Activated naive CD4-positive, alpha-beta T cell treated with anti-CD3 and anti-CD28 coated beads for 36 hours (primary cell): ENCODE measurements around the gene SHMT2. TPM values are rescaled to one million over a fixed set of nuclear protein-coding genes. Genes with fewer than 3 reads are reported as not detected.
A peak's percentile ranks its signal among the peaks of the same experiment; 100 is the strongest.

ENCODE experiments used
- CTCF ChIA-PET: fragments of 350-600 bp; sonication (Branson Sonifier 250); formaldehyde crosslinking; loops from one replicate; lab custom pipeline; 2021; ENCODE audit warnings: antibody characterized with exemption; lab: Charles Lee
- DNase-seq: peaks from one replicate; pipeline ENCODE4 v3.0.0-alpha.2; 2020
- H3K27ac Mint-ChIP-seq: one replicate; pipeline ENCODE4 v1.8.0; 2021; ENCODE audit warnings: mild to moderate bottlenecking, mixed read lengths
- H3K27me3 Mint-ChIP-seq: one replicate; pipeline ENCODE4 v1.8.0; 2021; ENCODE audit warnings: low read depth, mixed read lengths
- H3K36me3 Mint-ChIP-seq: one replicate; pipeline ENCODE4 v1.8.0; 2021; ENCODE audit warnings: low read depth, mixed read lengths
- H3K4me1 Mint-ChIP-seq: one replicate; pipeline ENCODE4 v1.8.0; 2021; ENCODE audit warnings: low read depth, mixed read lengths
- H3K4me3 Mint-ChIP-seq: one replicate; pipeline ENCODE4 v1.8.0; 2021; ENCODE audit warnings: mild to moderate bottlenecking, moderate library complexity, mixed read lengths
- H3K9me3 Mint-ChIP-seq: one replicate; pipeline ENCODE4 v1.8.0; 2021; ENCODE audit warnings: mixed read lengths
- intact Hi-C: fragments of 100-400 bp; cut with micrococcal nuclease; formaldehyde crosslinking; loops from one replicate; pipeline ENCODE4 v1.15.1; 2023
- total RNA-seq, 2 experiments: library from RNA; stranded (reverse); gene quantifications; one replicate each; pipeline ENCODE4 v1.2.3, GENCODE V29; 2021

SHMT2 gene
- total RNA-seq, 2 experiments from 2014 or later = 542 to 552 TPM

DNA sequence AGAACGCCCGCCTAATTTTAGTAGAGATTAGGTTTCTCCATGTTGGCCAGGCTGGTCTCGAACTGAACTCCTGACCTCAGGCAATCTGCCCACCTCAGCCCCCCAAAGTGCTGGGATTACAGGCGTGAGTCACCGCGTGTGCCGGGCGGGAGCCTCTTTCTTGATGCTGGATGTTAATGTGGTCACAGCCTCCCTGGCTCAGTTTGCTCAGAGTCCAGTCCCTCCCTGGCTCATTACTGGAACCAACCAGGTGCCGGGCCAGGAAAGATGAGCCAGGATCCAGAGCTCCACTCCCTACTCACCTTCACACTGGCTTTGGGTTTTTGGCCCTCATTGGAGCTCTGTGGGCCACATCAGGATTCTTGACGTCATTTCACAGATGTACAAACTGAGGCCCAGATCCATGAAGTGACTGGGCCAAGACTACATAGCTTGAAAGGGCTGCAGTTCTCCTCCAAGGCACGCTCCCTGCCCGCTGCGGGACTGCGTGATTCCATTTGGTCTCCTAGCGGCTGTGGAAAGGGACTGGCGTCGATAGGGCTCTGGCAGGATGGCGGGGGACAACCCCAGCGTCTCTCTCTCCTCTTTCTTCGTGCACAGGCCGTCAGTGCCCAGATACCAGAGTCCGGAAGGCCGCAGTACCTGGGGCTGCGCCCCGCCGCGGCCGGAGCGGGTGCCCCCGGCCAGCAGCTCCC lies 5.1 kb upstream of the SHMT2 start:
- H3K27me3 Mint-ChIP-seq = peaks cover 68% of the 10 kb centered on the region
- H3K36me3 Mint-ChIP-seq = no peaks in the 10 kb centered on the region
- no peak overlapping the region for H3K27ac Mint-ChIP-seq
- CTCF ChIA-PET = interaction anchor here (0.6 to 12.9 kb wide), 6 partner anchors 9 to 549 kb away, joined by 3 to 290 read pairs (median 5); a partner anchor contains a TSS
- intact Hi-C loops = loop anchor here (2.0 to 10.0 kb wide), 2 partner anchors 14 to 620 kb away; partner anchors contain the start of gene CTDSP2
- H3K4me3 Mint-ChIP-seq = no peak overlapping the region
- no peaks in the 10 kb centered on the region for H3K9me3 Mint-ChIP-seq
- no peak for DNase-seq
- peaks cover 47% of the 10 kb centered on the region for H3K4me1 Mint-ChIP-seq

DNA sequence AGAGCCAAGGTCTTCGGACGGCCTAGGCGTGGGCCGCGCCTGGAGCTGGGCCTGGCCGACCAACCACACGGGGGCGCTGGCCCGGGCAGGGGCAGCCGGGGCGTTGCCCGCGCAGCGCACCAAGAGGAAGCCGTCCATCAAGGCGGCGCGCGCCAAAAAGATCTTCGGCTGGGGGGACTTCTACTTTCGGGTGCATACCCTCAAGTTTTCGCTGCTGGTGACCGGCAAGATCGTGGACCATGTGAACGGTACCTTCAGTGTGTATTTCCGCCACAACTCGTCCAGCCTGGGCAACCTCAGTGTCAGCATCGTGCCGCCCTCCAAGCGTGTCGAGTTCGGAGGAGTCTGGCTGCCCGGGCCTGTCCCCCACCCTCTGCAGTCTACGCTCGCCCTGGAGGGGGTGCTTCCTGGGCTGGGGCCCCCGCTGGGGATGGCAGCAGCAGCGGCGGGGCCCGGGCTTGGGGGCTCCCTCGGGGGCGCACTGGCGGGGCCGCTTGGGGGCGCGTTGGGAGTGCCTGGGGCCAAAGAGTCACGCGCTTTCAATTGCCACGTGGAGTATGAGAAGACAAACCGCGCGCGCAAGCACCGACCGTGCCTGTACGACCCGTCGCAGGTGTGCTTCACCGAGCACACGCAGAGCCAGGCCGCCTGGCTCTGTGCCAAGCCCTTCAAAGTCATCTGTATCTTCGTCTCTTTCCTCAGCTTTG lies 4.4 kb upstream of the SHMT2 start:
- Mint-ChIP-seq H3K4me1 (peaks cover 44% of the 10 kb centered on the region), H3K27me3 (peaks cover 62% of the 10 kb centered on the region), H3K9me3 (no peaks in the 10 kb centered on the region), H3K36me3 (peaks cover 7% of the 10 kb centered on the region), H3K27ac (no peak overlapping the region), H3K4me3 (peak overlapping the region; percentile 71)
- DNase-seq = peak; percentile 66
- CTCF ChIA-PET = interaction anchor here (0.6 to 12.9 kb wide), 6 partner anchors 8 to 227 kb away, joined by 3 to 290 read pairs (median 5); a partner anchor contains a TSS
- intact Hi-C loops = loop anchor here (2.0 to 10.0 kb wide), 2 partner anchors 14 to 620 kb away; partner anchors contain the start of gene CTDSP2

GRCh38 chr12:57225680-57226210 lies 3.8 kb upstream of the SHMT2 start:
- CTCF ChIA-PET = interaction anchor here (0.6 to 12.9 kb wide), 6 partner anchors 8 to 227 kb away, joined by 3 to 290 read pairs (median 6); a partner anchor contains a TSS
- Mint-ChIP-seq H3K27me3 (peaks cover 59% of the 10 kb centered on the region), H3K4me3 (peak overlapping the region; percentile 62), H3K36me3 (peaks cover 13% of the 10 kb centered on the region), H3K4me1 (peaks cover 47% of the 10 kb centered on the region), H3K27ac (no peak overlapping the region), H3K9me3 (no peaks in the 10 kb centered on the region)
- intact Hi-C loops = loop anchor here (2.0 to 10.0 kb wide), 2 partner anchors 13 to 619 kb away; partner anchors contain the start of gene CTDSP2
- DNase-seq = no peak

- CTCF ChIA-PET = interaction anchor here (0.8 to 12.9 kb wide), 5 partner anchors 9 to 226 kb away, joined by 4 to 290 read pairs (median 7); a partner anchor contains a TSS
- no peak for DNase-seq
- intact Hi-C loops = loop anchor here (10.0 kb wide), 1 partner anchor 618 kb away; the partner anchor contains the start of gene CTDSP2
- H3K9me3 Mint-ChIP-seq = no peaks in the 10 kb centered on the region
- no peak overlapping the region for H3K27ac Mint-ChIP-seq
- H3K4me1 Mint-ChIP-seq = peaks cover 48% of the 10 kb centered on the region
- H3K27me3 Mint-ChIP-seq = peaks cover 49% of the 10 kb centered on the region
- peaks cover 23% of the 10 kb centered on the region for H3K36me3 Mint-ChIP-seq
- peak overlapping the region; percentile 26 for H3K4me3 Mint-ChIP-seq
Observed at GRCh38 chr12:57226588-57227314, 2.8 kb upstream of the SHMT2 start.

DNA sequence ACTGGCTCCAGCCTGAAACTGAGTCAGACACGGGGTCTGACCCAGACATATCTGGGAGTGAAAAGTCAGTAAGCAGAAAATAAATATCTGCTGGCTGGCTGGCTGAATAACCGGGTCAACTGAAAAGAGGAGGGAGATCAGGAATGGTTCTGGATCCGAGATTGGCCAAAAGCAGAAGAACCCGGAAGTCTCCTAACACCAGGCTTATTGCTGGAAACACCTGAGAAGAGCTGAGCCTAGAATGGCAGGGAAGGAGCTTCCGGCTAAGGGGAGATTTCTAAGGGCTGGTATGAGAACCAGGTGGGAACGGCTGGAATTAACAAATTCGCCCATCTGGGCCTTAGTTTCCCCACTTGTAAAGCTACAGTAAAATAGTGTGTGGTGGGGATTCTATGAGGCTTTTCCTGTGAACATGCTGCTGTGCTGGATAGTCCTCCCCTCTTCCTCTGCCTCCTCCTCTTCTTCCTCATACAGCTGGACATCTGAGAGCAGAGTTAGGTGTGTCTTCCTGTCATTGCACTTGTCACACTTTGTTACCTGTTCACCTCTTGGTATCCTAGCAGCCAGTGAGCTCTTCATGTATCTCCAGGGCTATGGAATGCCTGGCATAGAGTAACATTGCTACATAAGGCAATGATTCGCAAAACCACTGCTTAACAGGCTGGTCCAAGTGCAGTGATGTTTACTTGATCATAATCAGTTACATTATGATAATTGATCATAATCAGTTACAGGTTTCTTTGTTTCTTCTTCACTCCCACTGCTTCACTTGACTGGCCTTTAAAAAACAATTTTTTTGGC lies 2.0 kb upstream of the SHMT2 start:
- no peaks in the 10 kb centered on the region for H3K9me3 Mint-ChIP-seq
- DNase-seq = no peak
- peaks cover 31% of the 10 kb centered on the region for H3K36me3 Mint-ChIP-seq
- H3K27ac Mint-ChIP-seq = no peak overlapping the region
- intact Hi-C loops = loop anchor here (10.0 kb wide), 1 partner anchor 617 kb away; the partner anchor contains the start of gene CTDSP2
- CTCF ChIA-PET = interaction anchor here (0.6 to 12.9 kb wide), 6 partner anchors 10 to 613 kb away, joined by 3 to 290 read pairs (median 6); a partner anchor contains a TSS
- peak overlapping the region; percentile 23 for H3K4me3 Mint-ChIP-seq
- H3K4me1 Mint-ChIP-seq = peaks cover 49% of the 10 kb centered on the region
- peaks cover 43% of the 10 kb centered on the region for H3K27me3 Mint-ChIP-seq

DNA sequence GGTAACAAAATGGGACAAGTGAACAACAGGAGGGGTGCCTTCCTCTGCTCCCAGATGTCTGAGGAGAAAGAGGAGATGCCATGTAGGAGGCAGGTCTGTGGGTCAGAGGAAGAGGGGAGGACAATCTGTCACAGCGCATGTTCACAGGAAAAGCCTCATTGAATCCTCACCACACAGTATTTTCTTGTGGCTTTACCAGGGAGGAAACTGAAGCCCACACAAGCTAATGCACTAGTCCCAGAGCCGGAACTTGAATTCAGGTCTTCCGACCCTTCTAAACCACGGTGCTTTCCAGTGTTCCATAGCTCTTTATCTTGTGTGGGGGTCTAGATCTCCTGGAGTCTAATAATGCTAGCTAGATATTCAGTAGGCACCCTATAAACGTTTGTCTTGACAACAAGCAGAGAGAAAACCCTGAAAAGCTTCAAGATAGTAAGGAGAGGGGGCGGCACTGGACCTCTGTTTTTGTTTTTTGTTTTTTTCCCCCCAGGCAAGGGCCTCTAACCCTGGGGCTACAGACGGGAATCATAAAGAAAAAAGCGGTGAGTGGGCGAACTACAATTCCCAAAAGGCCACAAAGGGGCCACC lies 371 bp upstream of the SHMT2 start:
- intact Hi-C loops = loop anchor here (1.0 to 10.0 kb wide), 3 partner anchors 10 to 616 kb away; partner anchors contain the start of gene CTDSP2

DNA sequence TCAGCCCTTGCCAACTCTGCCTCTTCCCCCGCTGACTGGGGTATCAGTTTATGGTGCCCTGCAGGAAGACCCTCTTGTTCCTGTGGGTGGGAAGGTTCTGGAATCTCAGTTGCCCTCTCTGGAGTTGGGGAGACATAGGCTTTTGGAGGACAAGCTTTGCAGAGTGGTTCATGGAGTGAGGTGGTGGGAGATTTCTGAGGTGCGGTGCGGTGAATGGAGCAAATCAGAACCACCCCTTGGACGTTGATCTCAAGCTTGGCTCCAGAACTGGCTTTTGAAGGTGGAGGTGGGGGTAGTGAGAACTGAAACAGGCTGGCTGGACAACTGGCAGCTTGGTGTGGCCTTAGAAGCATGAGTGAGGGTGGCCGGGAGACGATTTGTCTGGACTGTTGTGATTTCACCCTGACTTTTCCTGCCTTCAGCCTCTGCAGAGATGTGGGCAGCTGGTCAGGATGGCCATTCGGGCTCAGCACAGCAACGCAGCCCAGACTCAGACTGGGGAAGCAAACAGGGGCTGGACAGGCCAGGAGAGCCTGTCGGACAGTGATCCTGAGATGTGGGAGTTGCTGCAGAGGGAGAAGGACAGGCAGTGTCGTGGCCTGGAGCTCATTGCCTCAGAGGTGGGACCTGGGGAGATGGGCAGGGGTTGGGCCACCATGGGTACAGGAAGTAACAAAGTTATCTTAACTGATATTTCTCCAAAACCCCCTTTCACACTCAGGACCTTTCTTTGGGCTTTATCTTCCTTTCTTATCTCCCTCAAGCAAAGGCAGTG lies 1.1 kb downstream of the SHMT2 start:
- H3K27me3 Mint-ChIP-seq = peaks cover 16% of the 10 kb centered on the region
- H3K4me1 Mint-ChIP-seq = peaks cover 59% of the 10 kb centered on the region
- peak overlapping the region; percentile 94 for H3K27ac Mint-ChIP-seq
- H3K9me3 Mint-ChIP-seq = no peaks in the 10 kb centered on the region
- intact Hi-C loops = no loop called here
- peaks cover 56% of the 10 kb centered on the region for H3K36me3 Mint-ChIP-seq
- CTCF ChIA-PET = interaction anchor here (0.6 to 12.9 kb wide), 9 partner anchors 9 to 249 kb away, joined by 3 to 290 read pairs (median 4); partner anchors contain the start of genes ARHGAP9, GLI1 and STAT6
- DNase-seq = no peak
- H3K4me3 Mint-ChIP-seq = peak overlapping the region; percentile 95

More for the DNA sequence above, 371 bp upstream of the SHMT2 start:
- peak; percentile 26 for DNase-seq
- peaks cover 46% of the 10 kb centered on the region for H3K36me3 Mint-ChIP-seq
- no peaks in the 10 kb centered on the region for H3K9me3 Mint-ChIP-seq
- H3K4me3 Mint-ChIP-seq = peak overlapping the region; percentile 95
- peaks cover 56% of the 10 kb centered on the region for H3K4me1 Mint-ChIP-seq
- peaks cover 27% of the 10 kb centered on the region for H3K27me3 Mint-ChIP-seq
- peak overlapping the region; percentile 94 for H3K27ac Mint-ChIP-seq
- CTCF ChIA-PET = interaction anchor here (0.7 to 12.9 kb wide), 8 partner anchors 10 to 251 kb away, joined by 3 to 290 read pairs (median 6); partner anchors contain the start of genes ARHGAP9, GLI1 and STAT6

DNA sequence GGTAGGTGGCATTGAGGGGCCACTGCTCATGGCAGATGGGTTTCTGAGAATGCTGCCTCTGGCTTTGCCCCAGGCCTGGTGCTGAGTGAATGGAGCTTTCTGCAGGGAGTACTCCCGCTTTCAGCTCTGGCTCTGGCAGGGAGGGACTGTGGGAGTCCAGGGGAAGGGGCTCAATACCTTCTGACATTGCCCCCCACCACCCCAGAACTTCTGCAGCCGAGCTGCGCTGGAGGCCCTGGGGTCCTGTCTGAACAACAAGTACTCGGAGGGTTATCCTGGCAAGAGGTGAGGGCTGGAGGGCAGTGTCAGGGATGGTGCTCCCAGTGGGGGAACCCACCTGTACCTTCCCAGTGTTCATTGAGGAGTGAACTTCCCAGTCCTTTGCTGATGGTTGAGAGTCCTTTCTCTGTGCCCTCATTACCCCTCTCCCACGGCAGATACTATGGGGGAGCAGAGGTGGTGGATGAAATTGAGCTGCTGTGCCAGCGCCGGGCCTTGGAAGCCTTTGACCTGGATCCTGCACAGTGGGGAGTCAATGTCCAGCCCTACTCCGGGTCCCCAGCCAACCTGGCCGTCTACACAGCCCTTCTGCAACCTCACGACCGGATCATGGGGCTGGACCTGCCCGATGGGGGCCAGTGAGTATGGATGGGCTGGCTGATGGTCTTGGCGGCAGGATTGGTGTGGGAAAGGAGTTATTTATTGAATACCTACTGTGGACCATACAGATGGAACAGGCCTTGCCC lies 1.9 kb downstream of the SHMT2 start:
- no peak for DNase-seq
- H3K36me3 Mint-ChIP-seq = peaks cover 57% of the 10 kb centered on the region
- peak overlapping the region; percentile 95 for H3K4me3 Mint-ChIP-seq
- CTCF ChIA-PET = interaction anchor here (5.7 to 12.9 kb wide), 2 partner anchors 9 to 17 kb away, joined by 93 to 290 read pairs; a partner anchor contains a TSS
- H3K27ac Mint-ChIP-seq = no peak overlapping the region
- peaks cover 57% of the 10 kb centered on the region for H3K4me1 Mint-ChIP-seq
- intact Hi-C loops = no loop called here
- peaks cover 12% of the 10 kb centered on the region for H3K27me3 Mint-ChIP-seq
- no peaks in the 10 kb centered on the region for H3K9me3 Mint-ChIP-seq

GRCh38 chr12:57232156-57232756 lies 2.7 kb downstream of the SHMT2 start:
- CTCF ChIA-PET = interaction anchor here (5.7 to 12.9 kb wide), 2 partner anchors 8 to 18 kb away, joined by 93 to 290 read pairs; a partner anchor contains a TSS
- no peak overlapping the region for H3K27ac Mint-ChIP-seq
- H3K36me3 Mint-ChIP-seq = peaks cover 57% of the 10 kb centered on the region
- peaks cover 14% of the 10 kb centered on the region for H3K27me3 Mint-ChIP-seq
- intact Hi-C loops = no loop called here
- no peaks in the 10 kb centered on the region for H3K9me3 Mint-ChIP-seq
- peaks cover 59% of the 10 kb centered on the region for H3K4me1 Mint-ChIP-seq
- no peak overlapping the region for H3K4me3 Mint-ChIP-seq
- DNase-seq = no peak
